K562 (cell line): ENCODE results near the gene SMYD1. TPM values are rescaled to one million over a fixed set of nuclear protein-coding genes. Genes with fewer than 3 reads are reported as not detected.

Experiments
- ADNP ChIP-seq: fragments of 200-800 bp; sonication (Bioruptor generic); IDR thresholded peaks from 2 replicates; pipeline ENCODE4 v1.6.1; 2016; ENCODE audit warnings: missing genetic modification characterization, missing compliant biosample characterization
- ARID1B ChIP-seq: fragments of 450-650 bp; IDR thresholded peaks from 2 replicates; pipeline ENCODE4 v1.6.1; 2016; ENCODE audit warnings: antibody characterized with exemption, mild to moderate bottlenecking, inconsistent platforms
- CBX2 ChIP-seq: fragments of 200-600 bp; sonication (generic); IDR thresholded peaks from one replicate; pipeline ENCODE4 v1.6.1; 2012; ENCODE audit warnings: mild to moderate bottlenecking, low read length, inconsistent platforms; ENCODE audit not compliant: insufficient read depth, poor library complexity, severe bottlenecking
- CHD1 ChIP-seq: fragments of 200-600 bp; sonication (generic); IDR thresholded peaks from one replicate; pipeline ENCODE4 v1.6.1; 2012; ENCODE audit warnings: mild to moderate bottlenecking, moderate library complexity, low read length, inconsistent platforms
- DDX20 ChIP-seq: fragments of 450-650 bp; IDR thresholded peaks from 2 replicates; pipeline ENCODE4 v1.6.1; 2016; ENCODE audit warnings: missing genetic modification characterization, low read depth, mild to moderate bottlenecking, missing compliant biosample characterization, moderate library complexity
- ELF2 ChIP-seq: fragments of 250-450 bp; sonication (Bioruptor Pico); IDR thresholded peaks from 2 replicates; pipeline ENCODE4 v1.5.0; 2021; ENCODE audit warnings: mild to moderate bottlenecking
- ETV6 ChIP-seq, 3 experiments: fragments of 150-350 bp in 1 of 3; sonication (generic) in 1 of 3; formaldehyde crosslinking in 1 of 3; IDR thresholded peaks; 2 replicates each; pipeline versions ENCODE4 v1.6.1 to v1.8.0; 2014 to 2022; ENCODE audit warnings: borderline replicate concordance in 2 of 3, low read depth in 2 of 3, antibody characterized with exemption in 1 of 3, low read length in 1 of 3, mild to moderate bottlenecking in 1 of 3, missing genetic modification reagents in 1 of 3
- GABPA ChIP-seq: fragments of 200-800 bp; sonication (Bioruptor generic); conservative IDR thresholded peaks from 2 replicates; pipeline ENCODE4 v1.6.1; 2016; ENCODE audit warnings: low read depth, missing genetic modification characterization, missing compliant biosample characterization
- HBP1 ChIP-seq: fragments of 450-650 bp; formaldehyde crosslinking; IDR thresholded peaks from 2 replicates; pipeline ENCODE4 v1.4.0; 2022; ENCODE audit warnings: missing genetic modification characterization
- HDAC2 ChIP-seq: fragments of 450-650 bp; IDR thresholded peaks from 2 replicates; pipeline ENCODE4 v1.6.1; 2016; ENCODE audit warnings: mild to moderate bottlenecking
- HMG20A ChIP-seq: fragments of 450-650 bp; formaldehyde crosslinking; conservative IDR thresholded peaks from 2 replicates; pipeline ENCODE4 v1.4.0; 2020; ENCODE audit warnings: mild to moderate bottlenecking, mixed read lengths
- HOMEZ ChIP-seq: fragments of 250-450 bp; sonication (Bioruptor Pico); IDR thresholded peaks from 2 replicates; pipeline ENCODE4 v1.4.0; 2020; ENCODE audit warnings: mild to moderate bottlenecking, moderate library complexity
- MYC ChIP-seq, 2 experiments: fragments of 250-450 bp in 1 of 2; sonication (Bioruptor Pico) in 1 of 2; IDR thresholded peaks; 2 replicates each; pipeline versions ENCODE4 v1.5.1 to v1.6.1; 2012 to 2021; ENCODE audit warnings: low read depth in 2 of 2, borderline replicate concordance in 1 of 2, improper control_type of control experiment in 1 of 2, low read length in 1 of 2, mild to moderate bottlenecking in 1 of 2, moderate library complexity in 1 of 2
- NFE2L1 ChIP-seq: fragments of 450-650 bp; IDR thresholded peaks from 2 replicates; pipeline ENCODE4 v1.6.1; 2016; ENCODE audit warnings: missing genetic modification characterization, low read depth, mild to moderate bottlenecking, missing compliant biosample characterization, moderate library complexity, borderline replicate concordance
- NRF1 ChIP-seq, 2 experiments: fragments of 450-650 bp; IDR thresholded peaks in 1 of 2; conservative IDR thresholded peaks in 1 of 2; 2 replicates each; pipeline ENCODE4 v1.6.1; 2014; ENCODE audit warnings: mild to moderate bottlenecking in 2 of 2
- POLR3A ChIP-seq: IDR thresholded peaks from 2 replicates; pipeline ENCODE4 v1.6.1; 2011; ENCODE audit warnings: borderline replicate concordance, mild to moderate bottlenecking, moderate library complexity; ENCODE audit not compliant: insufficient read length, insufficient read depth; ENCODE audit errors: extremely low read depth
- POLR3G ChIP-seq: IDR thresholded peaks from 2 replicates; pipeline ENCODE4 v1.6.1; 2011; ENCODE audit not compliant: insufficient read length, insufficient replicate concordance; ENCODE audit errors: extremely low read depth
- SMARCC2 ChIP-seq: fragments of 450-650 bp; IDR thresholded peaks from 2 replicates; pipeline ENCODE4 v1.6.1; 2017; ENCODE audit warnings: antibody characterized with exemption, moderate library complexity, mild to moderate bottlenecking, low read depth
- SRF ChIP-seq, 2 experiments: fragments of 250-450, 450-650 bp in 1 of 2; sonication (Bioruptor Pico) in 1 of 2; sonication (generic) in 1 of 2; formaldehyde crosslinking; IDR thresholded peaks; 2 replicates each; pipeline versions ENCODE4 v1.5.0 to v1.5.1; 2020 to 2022; ENCODE audit warnings: mild to moderate bottlenecking in 1 of 2, missing genetic modification reagents in 1 of 2
- TAF7 ChIP-seq: fragments of 450-650 bp; IDR thresholded peaks from 2 replicates; pipeline ENCODE4 v1.6.1; 2016; ENCODE audit warnings: missing genetic modification characterization, missing compliant biosample characterization
- YBX1 ChIP-seq: fragments of 450-650 bp; IDR thresholded peaks from 2 replicates; pipeline ENCODE4 v1.7.1; 2016; ENCODE audit warnings: mild to moderate bottlenecking
- ZNF121 ChIP-seq: sonication (generic); formaldehyde crosslinking; conservative IDR thresholded peaks from 2 replicates; pipeline ENCODE4 v1.8.0; 2022; ENCODE audit warnings: missing genetic modification reagents
- ZNF316 ChIP-seq: fragments of 450-650 bp; IDR thresholded peaks from 2 replicates; pipeline ENCODE4 v1.6.1; 2016
- ZNF778 ChIP-seq: fragments of 450-650 bp; formaldehyde crosslinking; IDR thresholded peaks from 2 replicates; pipeline ENCODE4 v1.4.0; 2020; ENCODE audit warnings: mild to moderate bottlenecking, moderate library complexity
- polyA plus RNA-seq, 8 experiments: library from polyadenylated mRNA; depleted of rRNA in 4 of 8; stranded (reverse) in 5 of 8; unstranded in 3 of 8; fragments of >200 nt; fragmentation: Nextera tagmentation in 2 of 8; fragmentation: Illumina TruSeq in 1 of 8; extraction: Ambion mirVana in 2 of 8; extraction: Trizol in 1 of 8; gene quantifications; 2 replicates each; pipeline versions ENCODE4 v1.2.1 to v1.2.3, GENCODE V29; 2011 to 2014; ENCODE audit warnings: inconsistent platforms in 1 of 8, missing spikeins in 1 of 8
- total RNA-seq, 7 experiments: library from RNA; depleted of rRNA in 6 of 7; stranded (reverse); fragments of >200 nt in 6 of 7; fragmentation: Illumina TruSeq in 2 of 7; extraction: Trizol in 2 of 7; gene quantifications; 2 replicates each; pipeline versions ENCODE4 v1.2.1 to v1.2.3, GENCODE V29; 2011 to 2021; ENCODE audit warnings: low replicate concordance in 1 of 7
- TF ChIP-seq, protein P1 (sequence below): sonication (generic); formaldehyde crosslinking; IDR thresholded peaks from 2 replicates; pipeline ENCODE4 v1.9.0; 2022; ENCODE audit warnings: mild to moderate bottlenecking, missing genetic modification reagents

The SMYD1 gene
- total and polyA plus RNA-seq, 9 of the 15 experiments (the other 6 are each of a cell fraction or from before 2014, with no cell fraction given) = not detected

DNA sequence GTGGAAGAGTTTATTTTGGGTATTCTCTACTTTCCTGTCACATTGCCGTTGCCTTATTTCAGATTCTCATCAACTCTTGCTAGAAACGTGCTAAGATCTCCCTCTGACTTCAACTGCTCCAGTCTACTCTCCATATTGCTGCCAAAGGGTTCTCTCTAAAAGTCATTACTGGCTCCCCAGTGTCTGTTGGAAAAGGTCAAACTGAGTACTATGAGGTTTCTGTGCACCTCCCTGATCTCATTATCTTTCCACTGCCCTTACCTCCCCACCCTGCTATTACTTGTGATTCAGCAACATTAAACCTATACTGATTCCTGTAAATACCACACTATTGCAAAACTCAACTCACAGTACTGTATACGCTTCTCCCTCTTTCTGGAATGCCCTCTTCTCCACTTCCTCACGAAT, 10.2 kb upstream of the SMYD1 start (continued):
- TF ChIP-seq, protein P1, sequence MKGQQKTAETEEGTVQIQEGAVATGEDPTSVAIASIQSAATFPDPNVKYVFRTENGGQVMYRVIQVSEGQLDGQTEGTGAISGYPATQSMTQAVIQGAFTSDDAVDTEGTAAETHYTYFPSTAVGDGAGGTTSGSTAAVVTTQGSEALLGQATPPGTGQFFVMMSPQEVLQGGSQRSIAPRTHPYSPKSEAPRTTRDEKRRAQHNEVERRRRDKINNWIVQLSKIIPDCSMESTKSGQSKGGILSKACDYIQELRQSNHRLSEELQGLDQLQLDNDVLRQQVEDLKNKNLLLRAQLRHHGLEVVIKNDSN (CRISPR knock-in tag) = no peak
- TF ChIP-seq MYC (IDR thresholded peaks at IDR 0.05; ENCODE audit: low read depth, low read length) = no peak
- TF ChIP-seq MYC (CRISPR knock-in tag; IDR thresholded peaks at IDR 0.05; ENCODE audit: borderline replicate concordance, low read depth) = no peak
- TF ChIP-seq HDAC2 = peak; percentile 39; the same call in 1 of the 2 replicates
- TF ChIP-seq HBP1 (CRISPR knock-in tag) = no peak
- TF ChIP-seq ETV6 (IDR thresholded peaks at IDR 0.05; ENCODE audit: borderline replicate concordance in 1 of 2, low read depth in 2 of 2, low read length in 1 of 2) = no peak
- TF ChIP-seq ETV6 (CRISPR knock-in tag; IDR thresholded peaks at IDR 0.05; ENCODE audit: borderline replicate concordance) = no peak
- TF ChIP-seq HMG20A (CRISPR knock-in tag) = no peak
- no peak for TF ChIP-seq NFE2L1 (tag)
- TF ChIP-seq SMARCC2 = no peak
- TF ChIP-seq ZNF778 (CRISPR knock-in tag) = no peak
- peak; percentile 84 for TF ChIP-seq ARID1B
- no peak for TF ChIP-seq HOMEZ (CRISPR knock-in tag)
- no peak for TF ChIP-seq CBX2
- TF ChIP-seq ADNP (tag) = no peak
- TF ChIP-seq DDX20 (tag) = no peak
- TF ChIP-seq GABPA (tag) = no peak
- no peak for TF ChIP-seq POLR3G
- no peak for TF ChIP-seq CHD1
- no peak for TF ChIP-seq TAF7 (tag)
- TF ChIP-seq ZNF316 = peak; percentile 87
- TF ChIP-seq NRF1 (conservative IDR thresholded peaks at IDR 0.05 in 1 of 2, IDR thresholded peaks at IDR 0.05 in 1 of 2) = no peak
- no peak for TF ChIP-seq ZNF121 (CRISPR knock-in tag)
- no peak for TF ChIP-seq YBX1
- no peak for TF ChIP-seq ELF2 (CRISPR knock-in tag)
- no peak for TF ChIP-seq POLR3A
- no peak for TF ChIP-seq SRF (CRISPR knock-in tag; IDR thresholded peaks at IDR 0.05)
